ENCODE data around the gene ADGRE1.
"Not testable (repeated sequence)": the region's sequence is repeated elsewhere in the genome, so short reads cannot be mapped to it uniquely, and the experiment has no call there.

Gene ADGRE1

GRCh38 chr19:6868351-6868750, 19.0 kb upstream of the ADGRE1 start:
- H3K9me3 ChIP-seq (ENCODE audit: insufficient read depth, low read depth, low read length): no peaks in the 10 kb centered on the region
- no peak overlapping the region for H2BK120ac ChIP-seq (ENCODE audit: insufficient read depth, low read length, poor library complexity)

DNA sequence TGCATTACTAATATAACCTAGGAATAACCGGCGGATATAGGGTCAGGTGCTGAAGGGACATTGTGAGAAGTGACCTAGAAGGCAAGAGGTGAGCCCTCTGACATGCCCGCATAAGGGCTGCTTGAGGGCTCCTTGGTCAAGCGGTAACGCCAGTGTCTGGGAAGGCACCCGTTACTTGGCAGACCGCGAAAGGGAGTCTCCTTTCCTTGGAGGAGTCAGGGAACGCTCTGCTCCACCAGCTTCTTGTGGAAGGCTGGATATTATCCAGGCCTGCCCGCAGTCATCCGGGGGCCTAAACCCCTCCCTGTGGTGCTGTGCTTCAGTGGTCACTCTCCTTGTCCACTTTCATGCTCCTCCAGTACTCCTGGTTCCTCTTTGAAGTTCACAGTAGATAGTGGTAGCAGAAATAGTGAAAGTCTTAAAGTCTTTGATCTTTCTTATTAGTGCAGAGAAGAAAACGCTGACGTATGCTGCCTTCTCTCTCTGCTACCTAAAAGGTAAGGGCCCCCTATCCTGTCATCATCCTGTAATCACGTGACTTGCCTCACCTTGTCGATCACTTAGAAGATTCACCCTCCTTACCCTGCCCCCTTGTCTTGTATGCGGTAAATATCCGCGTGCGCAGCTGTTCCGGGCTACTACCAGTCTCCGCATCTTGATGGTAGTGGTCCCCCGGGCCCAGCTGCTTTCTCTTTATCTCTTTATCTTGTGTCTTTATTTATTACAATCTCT, 18.1 kb upstream of the ADGRE1 start:
- H4K12ac ChIP-seq (ENCODE audit: low read depth, low read length); H3K9ac ChIP-seq (ENCODE audit: low read length); H2BK120ac ChIP-seq (ENCODE audit: insufficient read depth, low read length, poor library complexity); H3K4me1 ChIP-seq (ENCODE audit: control insufficient read depth in 1 of 2, insufficient read depth in 2 of 2, low read length in 2 of 2); H3K23ac ChIP-seq (ENCODE audit: low read length); H3K4me2 ChIP-seq (ENCODE audit: low read length); DNase-seq; H4K91ac ChIP-seq (ENCODE audit: low read depth, low read length); H4K8ac ChIP-seq (ENCODE audit: low read depth, low read length); H2AK5ac ChIP-seq (ENCODE audit: low read length); H3K79me2 ChIP-seq (ENCODE audit: control insufficient read depth, insufficient read depth, low read length, poor library complexity); H3K9me3 ChIP-seq (ENCODE audit: insufficient read depth, low read depth, low read length); H3K27me3 ChIP-seq (ENCODE audit: insufficient read depth, low read length); H3K4me3 ChIP-seq (ENCODE audit: low read depth, low read length); H2BK12ac ChIP-seq (ENCODE audit: low read length); H3K27ac ChIP-seq (ENCODE audit: low read depth, low read length); H3K79me1 ChIP-seq (ENCODE audit: low read length); H2AFZ ChIP-seq (ENCODE audit: insufficient read depth, low read length, poor library complexity); H3K4ac ChIP-seq (ENCODE audit: low read depth, low read length); H3K18ac ChIP-seq (ENCODE audit: low read length); H2BK5ac ChIP-seq (ENCODE audit: low read depth, low read length, poor library complexity); H3K14ac ChIP-seq (ENCODE audit: low read length); H3K36me3 ChIP-seq (ENCODE audit: control insufficient read depth in 1 of 2, insufficient read depth in 2 of 2, low read length in 2 of 2): not testable (repeated sequence)
- no CpG with 5 or more reads among the region's 22 CpGs for WGBS (ENCODE audit: extremely low coverage, insufficient coverage, insufficient read length)

More at GRCh38 chr19:6868351-6868750, 19.0 kb upstream of the ADGRE1 start:
- H3K23ac ChIP-seq (ENCODE audit: low read length): no peak overlapping the region
- no peak overlapping the region for H4K8ac ChIP-seq (ENCODE audit: low read depth, low read length)
- no peak overlapping the region for H2AK5ac ChIP-seq (ENCODE audit: low read length)
- H3K79me2 ChIP-seq (ENCODE audit: control insufficient read depth, insufficient read depth, low read length, poor library complexity): no peaks in the 10 kb centered on the region
- H3K14ac ChIP-seq (ENCODE audit: low read length): no peak overlapping the region
- no peak overlapping the region for H3K27ac ChIP-seq (ENCODE audit: low read depth, low read length)
- H3K4me3 ChIP-seq (ENCODE audit: low read depth, low read length): no peak overlapping the region
- no peak overlapping the region for H2BK12ac ChIP-seq (ENCODE audit: low read length)
- no peak overlapping the region for H3K4ac ChIP-seq (ENCODE audit: low read depth, low read length)
- WGBS (ENCODE audit: extremely low coverage, insufficient coverage, insufficient read length): no CpG with 5 or more reads among the region's 4 CpGs
- no peak overlapping the region for H2BK5ac ChIP-seq (ENCODE audit: low read depth, low read length, poor library complexity)
- no peaks in the 10 kb centered on the region for H3K79me1 ChIP-seq (ENCODE audit: low read length)
- no peaks in the 10 kb centered on the region for H3K4me1 ChIP-seq (ENCODE audit: control insufficient read depth in 1 of 2, insufficient read depth in 2 of 2, low read length in 2 of 2)
- DNase-seq: no peak
- no peak overlapping the region for H4K91ac ChIP-seq (ENCODE audit: low read depth, low read length)
- no peak overlapping the region for H3K18ac ChIP-seq (ENCODE audit: low read length)
- H3K4me2 ChIP-seq (ENCODE audit: low read length): no peak overlapping the region
- H3K27me3 ChIP-seq (ENCODE audit: insufficient read depth, low read length): no peaks in the 10 kb centered on the region
- no peak overlapping the region for H3K9ac ChIP-seq (ENCODE audit: low read length)
- no peak overlapping the region for H2AFZ ChIP-seq (ENCODE audit: insufficient read depth, low read length, poor library complexity)
- H4K12ac ChIP-seq (ENCODE audit: low read depth, low read length): no peak overlapping the region
- H3K36me3 ChIP-seq (ENCODE audit: control insufficient read depth in 1 of 2, insufficient read depth in 2 of 2, low read length in 2 of 2): no peaks in the 10 kb centered on the region

GRCh38 chr19:6873708-6874431, 13.5 kb upstream of the ADGRE1 start:
- no peak overlapping the region for H4K12ac ChIP-seq (ENCODE audit: low read depth, low read length)
- H3K4ac ChIP-seq (ENCODE audit: low read depth, low read length): no peak overlapping the region
- no peak overlapping the region for H4K8ac ChIP-seq (ENCODE audit: low read depth, low read length)
- no peak overlapping the region for H3K27ac ChIP-seq (ENCODE audit: low read depth, low read length)
- no peaks in the 10 kb centered on the region for H3K79me2 ChIP-seq (ENCODE audit: control insufficient read depth, insufficient read depth, low read length, poor library complexity)
- H3K79me1 ChIP-seq (ENCODE audit: low read length): no peaks in the 10 kb centered on the region
- H3K9ac ChIP-seq (ENCODE audit: low read length): no peak overlapping the region
- no CpG with 5 or more reads among the region's 10 CpGs for WGBS (ENCODE audit: extremely low coverage, insufficient coverage, insufficient read length)
- H3K9me3 ChIP-seq (ENCODE audit: insufficient read depth, low read depth, low read length): peaks cover 19% of the 10 kb centered on the region
- no peak overlapping the region for H2AFZ ChIP-seq (ENCODE audit: insufficient read depth, low read length, poor library complexity)
- no peak overlapping the region for H2BK120ac ChIP-seq (ENCODE audit: insufficient read depth, low read length, poor library complexity)
- H3K4me2 ChIP-seq (ENCODE audit: low read length): no peak overlapping the region
- no peak overlapping the region for H3K18ac ChIP-seq (ENCODE audit: low read length)
- no peak for DNase-seq
- H3K4me1 ChIP-seq (ENCODE audit: control insufficient read depth in 1 of 2, insufficient read depth in 2 of 2, low read length in 2 of 2): no peaks in the 10 kb centered on the region
- H3K36me3 ChIP-seq (ENCODE audit: control insufficient read depth in 1 of 2, insufficient read depth in 2 of 2, low read length in 2 of 2): no peaks in the 10 kb centered on the region
- H2BK5ac ChIP-seq (ENCODE audit: low read depth, low read length, poor library complexity): no peak overlapping the region
- H3K23ac ChIP-seq (ENCODE audit: low read length): no peak overlapping the region
- no peak overlapping the region for H2BK12ac ChIP-seq (ENCODE audit: low read length)
- no peak overlapping the region for H3K4me3 ChIP-seq (ENCODE audit: low read depth, low read length)
- no peak overlapping the region for H2AK5ac ChIP-seq (ENCODE audit: low read length)
- H4K91ac ChIP-seq (ENCODE audit: low read depth, low read length): no peak overlapping the region
- no peaks in the 10 kb centered on the region for H3K27me3 ChIP-seq (ENCODE audit: insufficient read depth, low read length)
- no peak overlapping the region for H3K14ac ChIP-seq (ENCODE audit: low read length)

DNA sequence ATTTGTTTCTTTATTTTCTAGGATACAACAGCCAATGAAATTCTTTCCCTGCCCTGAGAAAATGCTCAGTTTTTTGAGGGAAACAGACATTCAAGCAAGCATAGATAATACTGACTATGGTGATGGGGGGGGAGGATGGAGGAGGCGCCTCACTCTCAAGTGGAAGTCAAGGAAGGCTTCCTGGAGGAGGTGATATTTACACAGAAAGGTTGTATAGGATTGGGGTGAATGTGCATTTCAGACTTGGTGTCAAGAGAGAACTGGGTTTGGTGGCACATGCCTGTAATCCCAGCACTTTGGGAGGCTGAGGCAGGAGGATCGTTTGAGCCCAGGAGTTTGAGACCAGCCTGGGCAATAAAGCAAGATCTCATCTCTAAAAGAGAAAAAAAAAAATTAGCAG, 12.2 kb upstream of the ADGRE1 start:
- H3K18ac ChIP-seq (ENCODE audit: low read length): no peak overlapping the region
- H3K4me2 ChIP-seq (ENCODE audit: low read length): no peak overlapping the region
- H3K27me3 ChIP-seq (ENCODE audit: insufficient read depth, low read length): no peaks in the 10 kb centered on the region
- no peak overlapping the region for H3K4ac ChIP-seq (ENCODE audit: low read depth, low read length)
- no peak overlapping the region for H3K4me3 ChIP-seq (ENCODE audit: low read depth, low read length)
- H2BK5ac ChIP-seq (ENCODE audit: low read depth, low read length, poor library complexity): no peak overlapping the region
- H2BK12ac ChIP-seq (ENCODE audit: low read length): no peak overlapping the region
- no peak for DNase-seq
- no CpG with 5 or more reads among the region's 2 CpGs for WGBS (ENCODE audit: extremely low coverage, insufficient coverage, insufficient read length)
- H2AK5ac ChIP-seq (ENCODE audit: low read length): no peak overlapping the region
- H3K79me1 ChIP-seq (ENCODE audit: low read length): no peaks in the 10 kb centered on the region
- H3K79me2 ChIP-seq (ENCODE audit: control insufficient read depth, insufficient read depth, low read length, poor library complexity): no peaks in the 10 kb centered on the region
- no peak overlapping the region for H3K14ac ChIP-seq (ENCODE audit: low read length)
- H4K91ac ChIP-seq (ENCODE audit: low read depth, low read length): no peak overlapping the region
- no peaks in the 10 kb centered on the region for H3K4me1 ChIP-seq (ENCODE audit: control insufficient read depth in 1 of 2, insufficient read depth in 2 of 2, low read length in 2 of 2)
- H3K9ac ChIP-seq (ENCODE audit: low read length): no peak overlapping the region
- no peaks in the 10 kb centered on the region for H3K36me3 ChIP-seq (ENCODE audit: control insufficient read depth in 1 of 2, insufficient read depth in 2 of 2, low read length in 2 of 2)
- no peak overlapping the region for H3K27ac ChIP-seq (ENCODE audit: low read depth, low read length)
- no peak overlapping the region for H3K23ac ChIP-seq (ENCODE audit: low read length)
- no peak overlapping the region for H2BK120ac ChIP-seq (ENCODE audit: insufficient read depth, low read length, poor library complexity)
- H4K12ac ChIP-seq (ENCODE audit: low read depth, low read length): no peak overlapping the region
- no peak overlapping the region for H2AFZ ChIP-seq (ENCODE audit: insufficient read depth, low read length, poor library complexity)
- peaks cover 24% of the 10 kb centered on the region for H3K9me3 ChIP-seq (ENCODE audit: insufficient read depth, low read depth, low read length)
- H4K8ac ChIP-seq (ENCODE audit: low read depth, low read length): no peak overlapping the region
